ENCODE data around the gene PRSS8.
"Not testable (repeated sequence)": the region's sequence is repeated elsewhere in the genome, so short reads cannot be mapped to it uniquely, and the experiment has no call there.

Gene PRSS8

GRCh38 chr16:31143694-31144148, 8.2 kb upstream of the PRSS8 start:
- no peak for DNase-seq

- no peak for DNase-seq
These were observed 7.6 kb upstream of the PRSS8 start for GRCh38 chr16:31143011-31143693.

GRCh38 chr16:31142109-31143010, 6.8 kb upstream of the PRSS8 start:
- peak; percentile 100 for DNase-seq

- peak; percentile 76 for DNase-seq
These were observed 6.1 kb upstream of the PRSS8 start for GRCh38 chr16:31141489-31142108.

DNA sequence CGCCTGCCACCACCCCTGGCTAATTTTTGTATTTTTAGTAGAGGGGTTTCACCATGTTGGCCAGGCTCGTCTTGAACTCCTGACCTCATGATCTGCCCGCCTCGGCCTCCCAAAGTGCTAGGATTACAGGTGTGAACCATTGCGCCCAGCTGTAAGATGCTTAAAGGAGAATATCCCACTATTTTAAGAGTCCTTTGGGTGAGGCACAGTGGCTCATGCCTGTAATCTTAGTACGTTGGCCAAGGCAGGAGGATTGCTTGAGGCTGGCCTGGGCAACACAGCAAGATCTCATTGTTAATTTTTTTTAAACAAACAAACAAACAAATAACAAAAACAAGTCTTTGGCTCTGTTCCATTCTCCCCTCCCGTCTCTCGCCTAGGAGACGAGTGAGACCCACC, 5.5 kb upstream of the PRSS8 start:
- not testable (repeated sequence) for DNase-seq

GRCh38 chr16:31138621-31139578, 3.4 kb upstream of the PRSS8 start:
- DNase-seq: peak; percentile 92

DNA sequence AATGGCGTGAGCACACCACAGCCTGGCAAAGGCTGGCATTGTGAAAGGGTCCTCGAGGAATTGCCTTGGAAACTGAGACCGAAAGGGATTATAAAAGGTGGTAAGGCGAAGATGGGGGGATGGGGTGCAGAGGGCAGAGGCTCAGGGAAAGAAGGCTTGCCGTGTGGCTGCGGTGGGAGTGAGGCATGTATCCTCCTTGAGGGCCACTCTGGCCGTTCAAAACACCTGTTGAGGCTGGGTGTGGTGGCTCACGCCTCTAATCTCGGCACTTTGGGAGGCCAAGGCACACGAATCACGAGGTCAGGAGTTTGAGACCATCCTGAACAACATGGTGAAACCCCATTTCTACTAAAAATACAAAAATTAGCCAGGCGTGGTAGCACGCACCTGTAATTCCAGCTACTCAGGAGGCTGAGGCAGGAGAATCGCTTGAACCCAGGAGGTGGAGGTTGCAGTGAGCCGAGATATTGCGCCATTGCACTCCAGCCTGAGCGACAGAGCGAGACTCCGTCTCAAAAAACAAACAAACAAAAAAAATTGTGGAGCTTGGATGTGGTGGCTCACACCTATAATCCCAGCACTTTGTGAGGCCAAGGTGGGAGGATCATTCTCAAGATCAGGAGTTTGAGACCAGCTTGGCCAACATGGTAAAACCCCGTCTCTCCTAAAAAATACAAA, 1.4 kb upstream of the PRSS8 start:
- DNase-seq: not testable (repeated sequence)

GRCh38 chr16:31136287-31136662, 748 bp upstream of the PRSS8 start:
- DNase-seq: no peak

GRCh38 chr16:31134625-31135534, 647 bp downstream of the PRSS8 start:
- peak; percentile 82 for DNase-seq

DNA sequence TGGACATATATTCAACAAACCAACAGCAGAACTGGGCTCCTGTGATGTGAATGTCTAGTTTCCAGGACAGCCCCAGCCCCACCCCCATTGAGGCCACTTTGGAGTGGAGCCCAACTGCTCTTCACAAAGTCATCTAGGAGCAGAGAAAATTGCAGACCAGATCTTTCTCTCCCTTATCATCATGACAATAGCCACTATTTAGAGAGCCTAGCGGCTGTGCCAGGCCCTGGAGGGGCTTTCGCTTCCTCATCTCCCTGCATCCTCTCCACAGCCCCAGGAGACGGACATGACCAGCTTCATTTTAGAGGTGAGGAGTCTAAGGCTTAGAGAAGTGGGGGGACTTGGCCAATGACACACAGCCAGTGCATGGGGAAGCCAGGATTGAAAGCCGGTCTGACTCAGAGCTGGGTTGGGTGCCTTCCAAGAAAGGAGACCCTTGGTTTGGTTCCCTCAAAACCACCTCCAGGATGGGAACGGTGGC, 1.4 kb downstream of the PRSS8 start:
- peak; percentile 42 for DNase-seq

DNA sequence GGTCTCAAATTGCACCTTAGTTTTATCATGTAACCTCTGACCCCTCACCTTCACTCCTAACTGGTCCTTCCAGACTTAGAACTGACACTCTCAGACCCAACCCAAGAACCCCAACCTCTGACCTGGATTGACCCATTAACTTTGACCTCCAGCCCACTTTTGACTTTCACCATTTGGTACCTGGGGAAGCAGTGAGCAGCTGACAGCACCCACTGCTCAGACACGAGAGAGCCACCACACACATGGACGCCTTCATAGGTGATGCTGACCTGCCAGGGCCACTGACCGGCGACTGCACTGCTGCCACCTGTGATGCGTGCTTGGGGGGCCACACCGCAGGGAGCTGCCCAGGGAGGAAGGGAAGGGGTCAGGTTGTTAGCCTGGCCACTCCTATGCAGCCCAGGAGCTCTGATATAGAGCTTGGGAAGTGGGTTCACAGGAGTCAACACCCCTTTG, 2.5 kb downstream of the PRSS8 start:
- peak; percentile 35 for DNase-seq

DNA sequence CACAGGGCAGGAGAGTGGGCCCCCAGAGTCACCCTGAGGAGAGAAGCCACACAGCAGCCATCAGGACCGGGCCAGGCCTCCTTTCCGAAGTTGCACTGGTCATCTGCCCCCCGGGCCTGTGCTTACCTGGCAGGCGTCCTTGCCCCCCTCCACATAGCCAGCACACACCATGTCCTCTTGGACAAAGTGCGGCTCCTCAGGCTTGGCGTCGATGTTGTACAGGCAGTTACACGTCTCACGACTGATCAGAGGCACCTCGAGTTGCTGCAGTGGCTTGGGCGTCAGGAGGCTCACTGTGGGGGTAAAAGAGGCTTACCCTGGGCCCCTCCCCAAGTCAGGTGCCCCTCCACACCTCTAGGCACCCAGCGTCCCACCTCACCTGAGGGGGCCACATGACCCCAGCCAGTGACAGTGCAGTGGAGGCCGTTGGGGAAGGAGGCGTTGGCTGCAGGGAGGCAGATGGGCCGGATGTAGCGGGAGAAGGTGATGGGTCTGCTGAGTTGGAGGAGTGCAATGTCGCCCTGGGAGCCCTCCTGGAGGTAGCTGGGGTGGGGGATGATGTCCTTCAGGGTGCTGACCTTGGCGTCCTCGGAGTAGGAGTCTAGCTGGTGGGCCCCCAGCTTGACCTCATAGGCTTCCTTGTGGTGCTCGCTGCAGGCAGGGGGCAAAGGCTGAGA, 3.1 kb downstream of the PRSS8 start:
- DNase-seq: peak; percentile 46

- peak; percentile 49 for DNase-seq
These were observed 3.7 kb downstream of the PRSS8 start for GRCh38 chr16:31131841-31132271.

DNA sequence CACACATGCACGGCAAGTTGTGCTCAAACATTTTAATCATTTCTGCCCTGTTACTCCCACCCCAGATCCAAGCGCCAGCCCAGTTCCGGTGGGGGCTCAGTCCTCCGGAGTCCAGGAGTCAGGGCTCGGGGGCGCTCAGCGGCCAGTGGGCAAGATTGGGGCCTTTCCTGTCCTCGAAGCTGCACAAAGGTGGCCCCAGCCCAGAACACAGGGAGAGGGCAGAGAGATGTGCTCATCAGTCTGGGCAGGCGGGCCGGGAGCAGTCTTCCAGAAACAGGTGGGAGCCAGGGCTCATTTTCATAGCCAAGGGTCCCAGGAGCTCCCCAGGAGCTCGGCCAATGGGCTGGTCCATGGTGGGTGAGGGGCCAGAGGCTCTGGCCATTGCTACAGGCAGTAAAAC, 4.1 kb downstream of the PRSS8 start:
- no peak for DNase-seq

DNA sequence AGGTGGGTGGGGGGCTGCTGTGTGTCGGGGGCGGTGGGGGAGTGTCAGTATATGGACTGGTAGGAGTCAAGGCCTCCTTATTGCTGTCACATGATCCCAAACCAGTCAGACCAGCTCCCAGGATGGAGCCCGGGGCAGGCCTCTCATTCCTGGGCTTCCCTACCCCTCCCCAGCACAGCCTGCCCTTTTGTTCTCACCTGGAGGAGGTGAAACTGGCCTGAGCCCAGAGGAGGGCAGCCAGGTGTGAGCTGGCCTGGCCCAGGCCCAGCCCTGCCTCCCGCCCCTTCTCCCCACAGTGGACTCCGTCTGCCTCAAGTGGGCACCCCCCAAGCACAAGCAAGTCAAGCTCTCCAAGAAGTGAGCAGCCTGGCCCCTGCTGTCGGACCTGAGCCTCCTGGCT, 4.6 kb downstream of the PRSS8 start:
- DNase-seq: peak; percentile 96

DNA sequence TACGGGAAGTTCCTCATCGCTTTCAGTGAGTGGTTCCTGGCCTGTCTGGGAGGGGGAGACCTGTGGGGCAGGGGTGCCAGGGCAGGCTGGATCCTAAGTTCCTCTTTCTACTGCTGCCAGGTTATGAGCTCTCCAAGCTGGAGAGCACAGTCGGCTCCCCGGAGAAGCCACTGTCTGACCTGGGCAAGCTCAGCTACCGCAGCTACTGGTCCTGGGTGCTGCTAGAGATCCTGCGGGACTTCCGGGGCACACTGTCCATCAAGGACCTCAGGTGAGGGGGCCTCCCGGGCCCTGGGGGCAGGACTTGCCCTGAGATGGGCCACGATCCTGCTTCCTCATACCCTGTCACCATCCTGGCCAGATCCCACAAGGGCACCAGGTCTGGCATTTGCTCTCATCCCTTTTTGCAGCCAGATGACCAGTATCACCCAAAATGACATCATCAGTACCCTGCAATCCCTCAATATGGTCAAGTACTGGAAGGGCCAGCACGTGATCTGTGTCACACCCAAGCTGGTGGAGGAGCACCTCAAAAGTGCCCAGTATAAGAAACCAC, 5.1 kb downstream of the PRSS8 start:
- DNase-seq: no peak

DNA sequence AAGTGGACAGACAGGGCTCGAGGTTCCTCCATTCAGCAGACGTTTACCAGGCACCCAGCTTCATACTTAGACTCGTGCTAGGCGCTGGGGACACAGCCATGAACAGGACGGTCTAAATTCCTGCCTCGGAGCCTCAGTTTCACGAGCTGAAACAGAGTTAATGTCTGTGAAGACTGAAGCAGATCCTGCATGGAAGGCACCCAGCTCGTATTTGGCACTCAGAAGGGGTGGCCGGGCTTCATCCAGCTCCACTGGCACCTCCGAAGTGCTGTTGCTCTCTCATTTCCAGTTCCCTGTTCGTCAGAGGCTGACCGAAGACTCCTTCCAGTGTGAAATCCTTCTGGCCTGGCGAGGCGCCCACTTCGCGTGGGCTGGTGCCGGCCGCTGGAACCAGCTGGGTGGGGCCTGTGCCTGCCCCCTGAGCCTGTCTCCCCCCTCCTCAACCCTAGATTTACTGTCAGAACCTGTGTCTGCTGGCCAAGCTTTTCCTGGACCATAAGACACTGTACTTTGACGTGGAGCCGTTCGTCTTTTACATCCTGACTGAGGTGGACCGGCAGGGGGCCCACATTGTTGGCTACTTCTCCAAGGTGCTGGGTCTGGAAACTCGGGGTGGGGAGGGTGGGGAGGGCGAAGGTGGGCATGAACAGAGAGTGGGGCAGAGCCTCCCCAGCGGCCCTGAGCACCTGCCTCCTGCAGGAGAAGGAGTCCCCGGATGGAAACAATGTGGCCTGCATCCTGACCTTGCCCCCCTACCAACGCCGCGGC, 5.8 kb downstream of the PRSS8 start:
- DNase-seq: peak; percentile 54

- DNase-seq: peak; percentile 56
These were observed 6.6 kb downstream of the PRSS8 start for GRCh38 chr16:31128711-31129567.
